Measurements from ENCODE around the gene IQCM. TPM values are rescaled to one million over a fixed set of nuclear protein-coding genes. Genes with fewer than 3 reads are reported as not detected.

IQCM gene
- polyA plus RNA-seq, 1 of the 3 experiments (the other 2 are of a cell fraction), result not detected

- Histone ChIP-seq H3K9me2 (no peaks in the 10 kb centered on the region), H3K36me3 (replicated peaks in 1 of 2; ENCODE audit: control insufficient read depth in 1 of 2, insufficient read depth in 2 of 2, low read length in 1 of 2) (no peaks in the 10 kb centered on the region), H3K4me2 (no peak overlapping the region), H3K9ac (no peak overlapping the region), H3K27me3 (ENCODE audit: insufficient read depth) (no peaks in the 10 kb centered on the region; the same call in 1 of the 2 replicates), H3F3A (replicated peaks; ENCODE audit: insufficient read depth) (no peaks in the 10 kb centered on the region), H3K4me1 (ENCODE audit: control insufficient read depth in 1 of 2, insufficient read depth in 2 of 2, low read depth in 1 of 2, low read length in 1 of 2) (no peaks in the 10 kb centered on the region), H3K79me2 (ENCODE audit: insufficient read depth) (no peaks in the 10 kb centered on the region), H2AFZ (ENCODE audit: low read depth) (no peak overlapping the region), H3K27ac (ENCODE audit: low read depth in 2 of 2, low read length in 1 of 2) (no peak overlapping the region), H4K20me1 (ENCODE audit: insufficient read depth) (no peaks in the 10 kb centered on the region), H3K9me3 (no peaks in the 10 kb centered on the region), H3K4me3 (ENCODE audit: low read depth in 2 of 2, low read length in 1 of 2) (no peak overlapping the region)
- WGBS (ENCODE audit: low lambda C conversion rate), result 14% methylated on average over 4 of the region's 4 CpGs
- no peak for TF ChIP-seq RXRA (IDR thresholded peaks at IDR 0.05; ENCODE audit: borderline replicate concordance, low read depth)
- no peak for TF ChIP-seq NRF1 (IDR thresholded peaks at IDR 0.05; ENCODE audit: low read depth, low read length)
- TF ChIP-seq POLR2AphosphoS5 (IDR thresholded peaks at IDR 0.05; ENCODE audit: low read depth, low read length), result no peak
- TF ChIP-seq SMC3 (IDR thresholded peaks at IDR 0.05; ENCODE audit: low read depth, low read length), result no peak
- TF ChIP-seq NFIC (IDR thresholded peaks at IDR 0.05; ENCODE audit: borderline replicate concordance), result no peak
- TF ChIP-seq SIN3A (IDR thresholded peaks at IDR 0.05; ENCODE audit: borderline replicate concordance, low read depth, low read length), result no peak
- TF ChIP-seq MAX (IDR thresholded peaks at IDR 0.05; ENCODE audit: low read depth), result no peak
- TF ChIP-seq JUND (IDR thresholded peaks at IDR 0.05), result no peak
- TF ChIP-seq EZH2phosphoT487 (IDR thresholded peaks at IDR 0.05; ENCODE audit: borderline replicate concordance, low read depth), result no peak
- no peak for TF ChIP-seq MEF2A (IDR thresholded peaks at IDR 0.05; ENCODE audit: borderline replicate concordance, low read depth)
- no peak for TF ChIP-seq ELF1 (IDR thresholded peaks at IDR 0.05)
- no peak for TF ChIP-seq FOSL2 (IDR thresholded peaks at IDR 0.05; ENCODE audit: borderline replicate concordance, low read depth)
- CTCF ChIA-PET, result interaction anchor here (0.6 kb wide), 1 partner anchor 1024 kb away, joined by 3 read pairs; no protein-coding TSS in a partner anchor
- POLR2A ChIA-PET, result no interaction called here
- no peak for DNase-seq
These were observed 27.3 kb downstream of the IQCM start for GRCh38 chr4:149788300-149788699.

GRCh38 chr4:149785696-149786431 is 29.8 kb downstream of the IQCM start:
- H3K4me1 ChIP-seq (ENCODE audit: control insufficient read depth in 1 of 2, insufficient read depth in 2 of 2, low read depth in 1 of 2, low read length in 1 of 2), result no peaks in the 10 kb centered on the region
- 8% methylated on average over 1 of the region's 1 CpG for WGBS (ENCODE audit: low lambda C conversion rate)
- H3K4me3 ChIP-seq (ENCODE audit: low read depth in 2 of 2, low read length in 1 of 2), result no peak overlapping the region
- H3K27me3 ChIP-seq (ENCODE audit: insufficient read depth), result no peaks in the 10 kb centered on the region; the same call in 1 of the 2 replicates
- no peaks in the 10 kb centered on the region for H4K20me1 ChIP-seq (ENCODE audit: insufficient read depth)
- H3K27ac ChIP-seq (ENCODE audit: low read depth in 2 of 2, low read length in 1 of 2), result no peak overlapping the region
- H2AFZ ChIP-seq (ENCODE audit: low read depth), result no peak overlapping the region
- 0 out of 2 replicates have a peak, but pooled peaks cover 4% of the 10 kb centered on the region for H3K9me2 ChIP-seq
- H3K9me3 ChIP-seq, result no peaks in the 10 kb centered on the region
- DNase-seq, result no peak
- TF ChIP-seq TEAD4 (IDR thresholded peaks at IDR 0.05; ENCODE audit: borderline replicate concordance, insufficient read depth), result no peak
- CTCF ChIA-PET, result no interaction called here
- H3K36me3 ChIP-seq (replicated peaks in 1 of 2; ENCODE audit: control insufficient read depth in 1 of 2, insufficient read depth in 2 of 2, low read length in 1 of 2), result no peaks in the 10 kb centered on the region
- H3K9ac ChIP-seq, result no peak overlapping the region
- H3K4me2 ChIP-seq, result no peak overlapping the region
- POLR2A ChIA-PET, result no interaction called here
- no peaks in the 10 kb centered on the region for H3F3A ChIP-seq (replicated peaks; ENCODE audit: insufficient read depth)
- H3K79me2 ChIP-seq (ENCODE audit: insufficient read depth), result no peaks in the 10 kb centered on the region

All from SK-N-SH (cell line).